Endodermal cell (in vitro differentiated cells): ENCODE measurements around the gene CHN2. TPM values are rescaled to one million over a fixed set of nuclear protein-coding genes. Genes with fewer than 3 reads are reported as not detected.

Experiments used
- DNase-seq: peaks from one replicate; pipeline ENCODE4 v3.0.0-alpha.2; 2017
- H3K27ac ChIP-seq: 2 replicates; pipeline ENCODE4 v1.5.1; 2013; ENCODE audit warnings: mild to moderate bottlenecking, low read depth, low read length, moderate library complexity
- H3K27me3 ChIP-seq: 2 replicates; pipeline ENCODE4 v1.6.1; 2013; ENCODE audit warnings: mild to moderate bottlenecking, low read length, moderate library complexity; ENCODE audit not compliant: insufficient read depth, control insufficient read depth, poor library complexity, severe bottlenecking
- H3K36me3 ChIP-seq: 2 replicates; pipeline ENCODE4 v1.7.0; 2013; ENCODE audit warnings: mild to moderate bottlenecking, low read length, moderate library complexity; ENCODE audit not compliant: control insufficient read depth, insufficient read depth
- H3K4me1 ChIP-seq: one replicate; pipeline ENCODE4 v1.7.0; 2013; ENCODE audit warnings: low read length; ENCODE audit not compliant: control insufficient read depth, insufficient read depth
- H3K4me3 ChIP-seq: 2 replicates; pipeline ENCODE4 v1.5.1; 2013; ENCODE audit warnings: mild to moderate bottlenecking, low read length, moderate library complexity
- H3K9ac ChIP-seq: 2 replicates; pipeline ENCODE4 v1.6.1; 2013; ENCODE audit warnings: mild to moderate bottlenecking, low read length, moderate library complexity; ENCODE audit not compliant: poor library complexity, severe bottlenecking; ENCODE audit errors: extremely low read depth
- H3K9me3 ChIP-seq: 2 replicates; pipeline ENCODE4 v1.6.1; 2013; ENCODE audit warnings: mild to moderate bottlenecking, low read length, moderate library complexity; ENCODE audit not compliant: control insufficient read depth
- H3K27ac Mint-ChIP-seq: 2 replicates; pipeline ENCODE4 v1.8.0; 2020; ENCODE audit warnings: mixed read lengths
- H3K27me3 Mint-ChIP-seq: 2 replicates; pipeline ENCODE4 v1.8.0; 2021; ENCODE audit warnings: mild to moderate bottlenecking, mixed read lengths; ENCODE audit not compliant: insufficient read depth
- H3K36me3 Mint-ChIP-seq: 2 replicates; pipeline ENCODE4 v1.8.0; 2020; ENCODE audit warnings: low read depth, mixed read lengths
- H3K4me1 Mint-ChIP-seq: 2 replicates; pipeline ENCODE4 v1.8.0; 2020; ENCODE audit warnings: mixed read lengths
- H3K4me3 Mint-ChIP-seq: 2 replicates; pipeline ENCODE4 v1.8.0; 2020; ENCODE audit warnings: mild to moderate bottlenecking, moderate library complexity, mixed read lengths
- H3K9me3 Mint-ChIP-seq: 2 replicates; pipeline ENCODE4 v1.8.0; 2020; ENCODE audit warnings: mild to moderate bottlenecking, mixed read lengths
- WGBS, 2 experiments: methylation state at CpG; one replicate each; pipeline versions ENCODE4 v1.1.5 to v1.1.7; 2013; ENCODE audit warnings: missing lambda C conversion rate in 2 of 2, mixed read lengths in 1 of 2; ENCODE audit not compliant: insufficient coverage in 1 of 2, insufficient read length in 1 of 2; 5-methylcytosine and 5-hydroxymethylcytosine counted together
- total RNA-seq, 2 donors: library from RNA; stranded (reverse); fragmentation: NEBNext Ultra II Directional in 1 of 2; extraction: Animal tissue kit (Norgen Biotek cat#: 25700) in 1 of 2; gene quantifications; 2 replicates in 1 of 2; 3 replicates in 1 of 2; pipeline ENCODE4 v1.2.1, GENCODE V29; 2021
- TF ChIP-seq, protein P1 (sequence below): fragments of 200-600 bp; sonication (generic); conservative IDR thresholded peaks from 2 replicates; pipeline ENCODE4 v1.5.0; 2021; ENCODE audit warnings: antibody characterized with exemption, mild to moderate bottlenecking

Gene CHN2
- total RNA-seq, 2 donors from 2014 or later: 14.0 to 14.1 TPM

DNA sequence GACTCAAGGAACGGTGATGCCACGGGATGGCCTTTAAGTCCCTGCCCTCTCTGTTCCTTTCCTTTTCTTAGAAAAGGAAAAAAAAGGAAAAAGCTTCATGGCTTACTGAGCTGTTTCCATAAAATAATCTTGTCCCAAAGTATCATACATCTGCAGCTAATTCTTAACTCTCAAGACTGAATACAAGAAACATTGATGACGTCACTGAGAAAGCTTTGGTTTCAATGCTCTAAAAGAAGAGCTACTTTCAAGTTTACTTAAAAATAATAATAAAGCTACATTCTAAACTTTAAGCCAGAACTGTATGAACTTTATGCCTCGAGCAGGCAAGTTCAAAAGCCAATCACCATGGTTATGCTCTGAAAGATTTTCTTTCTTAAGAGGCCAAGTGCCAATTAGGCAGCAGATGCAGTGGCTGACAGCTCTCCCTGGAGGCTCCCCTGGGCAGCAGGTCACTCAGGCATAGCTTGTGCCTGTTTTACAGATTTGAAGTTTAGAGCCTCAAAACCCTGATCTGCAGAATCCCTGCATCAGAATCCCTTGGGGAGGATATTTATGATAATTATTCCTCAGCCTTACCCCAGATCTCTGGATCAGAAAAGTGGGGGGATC lies 165.0 kb downstream of the CHN2 start:
- H3K9me3 Mint-ChIP-seq: no peaks in the 10 kb centered on the region
- TF ChIP-seq, protein P1, sequence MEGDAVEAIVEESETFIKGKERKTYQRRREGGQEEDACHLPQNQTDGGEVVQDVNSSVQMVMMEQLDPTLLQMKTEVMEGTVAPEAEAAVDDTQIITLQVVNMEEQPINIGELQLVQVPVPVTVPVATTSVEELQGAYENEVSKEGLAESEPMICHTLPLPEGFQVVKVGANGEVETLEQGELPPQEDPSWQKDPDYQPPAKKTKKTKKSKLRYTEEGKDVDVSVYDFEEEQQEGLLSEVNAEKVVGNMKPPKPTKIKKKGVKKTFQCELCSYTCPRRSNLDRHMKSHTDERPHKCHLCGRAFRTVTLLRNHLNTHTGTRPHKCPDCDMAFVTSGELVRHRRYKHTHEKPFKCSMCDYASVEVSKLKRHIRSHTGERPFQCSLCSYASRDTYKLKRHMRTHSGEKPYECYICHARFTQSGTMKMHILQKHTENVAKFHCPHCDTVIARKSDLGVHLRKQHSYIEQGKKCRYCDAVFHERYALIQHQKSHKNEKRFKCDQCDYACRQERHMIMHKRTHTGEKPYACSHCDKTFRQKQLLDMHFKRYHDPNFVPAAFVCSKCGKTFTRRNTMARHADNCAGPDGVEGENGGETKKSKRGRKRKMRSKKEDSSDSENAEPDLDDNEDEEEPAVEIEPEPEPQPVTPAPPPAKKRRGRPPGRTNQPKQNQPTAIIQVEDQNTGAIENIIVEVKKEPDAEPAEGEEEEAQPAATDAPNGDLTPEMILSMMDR: no peak

DNA sequence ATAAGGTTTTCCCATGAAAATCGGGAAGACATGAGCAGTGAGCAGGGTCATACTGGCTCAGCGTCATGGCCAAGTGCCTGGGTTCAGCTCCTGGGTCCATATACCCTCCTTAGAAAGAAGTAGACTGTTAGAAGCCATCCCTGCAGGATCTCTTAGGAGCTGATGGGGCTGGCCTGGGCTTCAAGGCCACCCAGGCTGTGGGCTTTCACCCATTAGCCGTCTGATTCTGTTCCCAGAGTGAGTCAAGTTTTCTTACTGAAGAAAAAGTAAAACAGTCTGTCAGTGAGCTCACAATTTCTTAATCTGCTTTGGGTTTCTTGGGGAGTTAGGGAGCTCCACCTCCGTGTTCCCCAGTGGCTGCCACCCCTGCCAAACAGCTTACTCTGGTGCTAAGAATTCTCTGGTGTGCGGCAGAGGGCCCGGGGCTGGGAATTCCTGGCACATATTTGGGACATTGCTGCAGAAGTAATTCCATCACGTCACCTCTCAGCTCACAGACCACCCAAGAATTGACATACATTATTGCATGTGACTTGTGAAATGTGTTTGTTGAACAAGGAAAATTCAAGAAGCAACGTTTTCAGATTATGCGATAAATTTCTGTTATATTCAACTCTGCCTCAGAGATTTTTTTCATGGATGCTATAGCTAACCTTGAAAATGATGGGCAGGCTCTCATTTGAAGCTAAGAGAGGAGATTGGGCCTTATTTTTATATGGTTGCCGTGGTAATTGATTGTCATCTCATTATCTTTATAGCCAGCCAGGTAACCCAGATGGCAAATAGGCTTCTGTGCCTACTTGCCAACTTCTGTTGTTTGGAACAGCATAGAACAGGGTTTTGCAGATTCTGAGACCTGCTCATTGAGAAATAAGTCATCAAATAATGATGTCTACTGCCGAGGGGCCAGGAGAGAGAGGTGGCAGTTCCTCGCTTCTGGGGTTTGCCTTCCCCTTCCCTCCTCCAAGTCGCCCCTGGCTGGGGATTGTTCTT lies 166.4 kb downstream of the CHN2 start:
- 86 to 89% methylated on average over 7 to 12 of the region's 13 CpGs for WGBS, 2 experiments
- no peaks in the 10 kb centered on the region for H3K27me3 ChIP-seq
- no peak overlapping the region for H3K9ac ChIP-seq
- H3K36me3 ChIP-seq: no peaks in the 10 kb centered on the region
- H3K4me3 ChIP-seq: no peak overlapping the region
- no peaks in the 10 kb centered on the region for H3K9me3 ChIP-seq
- Mint-ChIP-seq H3K27me3 (peaks cover 3% of the 10 kb centered on the region), H3K27ac (no peak overlapping the region), H3K4me3 (no peak overlapping the region), H3K4me1 (no peaks in the 10 kb centered on the region), H3K36me3 (no peaks in the 10 kb centered on the region), H3K9me3 (no peaks in the 10 kb centered on the region)
- H3K4me1 ChIP-seq: no peaks in the 10 kb centered on the region
- TF ChIP-seq, protein P1: no peak
- no peak for DNase-seq
- no peak overlapping the region for H3K27ac ChIP-seq

More for the DNA sequence above, 165.0 kb downstream of the CHN2 start:
- peak; percentile 33 for DNase-seq
- H3K27me3 ChIP-seq: no peaks in the 10 kb centered on the region
- H3K9me3 ChIP-seq: no peaks in the 10 kb centered on the region
- H3K36me3 ChIP-seq: no peaks in the 10 kb centered on the region
- no peak overlapping the region for H3K9ac ChIP-seq
- H3K4me3 Mint-ChIP-seq: no peak overlapping the region
- peaks cover 2% of the 10 kb centered on the region for H3K36me3 Mint-ChIP-seq
- no peaks in the 10 kb centered on the region for H3K4me1 Mint-ChIP-seq
- H3K27ac ChIP-seq: no peak overlapping the region
- WGBS, 2 experiments: 89 to 94% methylated on average over 3 to 4 of the region's 4 CpGs
- H3K4me1 ChIP-seq: no peaks in the 10 kb centered on the region
- H3K27ac Mint-ChIP-seq: no peak overlapping the region
- peaks cover 8% of the 10 kb centered on the region for H3K27me3 Mint-ChIP-seq
- H3K4me3 ChIP-seq: no peak overlapping the region

DNA sequence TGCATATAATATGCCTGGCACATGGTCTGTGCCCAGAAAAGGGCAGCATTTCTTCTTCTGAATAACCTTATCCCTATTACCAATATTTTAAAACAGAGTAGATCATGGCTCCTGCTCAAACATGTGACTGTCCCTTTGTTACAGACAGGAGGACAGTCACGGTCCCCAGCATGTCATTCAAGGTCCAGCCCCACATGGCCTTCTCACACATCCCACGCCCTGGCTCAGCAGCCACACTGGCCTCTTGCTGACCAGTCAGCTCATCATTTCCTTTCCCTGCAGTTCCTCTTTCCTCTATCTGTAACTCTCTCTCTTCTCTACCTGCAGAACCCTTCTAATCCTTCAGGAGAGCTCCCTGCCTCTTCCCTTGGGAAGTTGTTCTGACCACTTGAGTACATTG lies 167.8 kb downstream of the CHN2 start:
- WGBS, 2 experiments: 86 to 92% methylated on average over 2 of the region's 2 CpGs
- no peaks in the 10 kb centered on the region for H3K9me3 Mint-ChIP-seq
- no peak overlapping the region for H3K27ac Mint-ChIP-seq
- H3K4me1 ChIP-seq: no peaks in the 10 kb centered on the region
- no peak overlapping the region for H3K4me3 Mint-ChIP-seq
- no peak for DNase-seq
- no peaks in the 10 kb centered on the region for H3K27me3 ChIP-seq
- TF ChIP-seq, protein P1: no peak
- no peaks in the 10 kb centered on the region for H3K9me3 ChIP-seq
- no peak overlapping the region for H3K9ac ChIP-seq
- H3K4me3 ChIP-seq: no peak overlapping the region
- no peaks in the 10 kb centered on the region for H3K4me1 Mint-ChIP-seq
- H3K27me3 Mint-ChIP-seq: peaks cover under 1% of the 10 kb centered on the region
- H3K36me3 Mint-ChIP-seq: no peaks in the 10 kb centered on the region
- H3K27ac ChIP-seq: no peak overlapping the region
- H3K36me3 ChIP-seq: no peaks in the 10 kb centered on the region
